CD4-positive, alpha-beta T cell treated with Interleukin-21 for 1 hour (primary cell): ENCODE measurements around the gene AGXT.
A peak's percentile ranks its signal among the peaks of the same experiment; 100 is the strongest.

Source experiments
- DNase-seq: peaks from one replicate; pipeline ENCODE4 v3.0.0-alpha.2; 2020

Gene AGXT

GRCh38 chr2:240868286-240869108 lies at the start of gene AGXT:
Gene AGXT, plus strand, starts transcription at chr2:240868824. Its CDS starts 42 bp downstream, at chr2:240868866.
- no peak for DNase-seq

- no peak for DNase-seq
Measured at GRCh38 chr2:240819126-240819857, 49.3 kb upstream of the AGXT start.

- no peak for DNase-seq
Measured at GRCh38 chr2:240819858-240820606, 48.6 kb upstream of the AGXT start, which contains the start of gene KIF1A. Gene KIF1A, minus strand, starts transcription at chr2:240820219. Its CDS starts 22,467 bp downstream, at chr2:240797752.

GRCh38 chr2:240820607-240821428 lies 47.8 kb upstream of the AGXT start:
- no peak for DNase-seq

- DNase-seq, result no peak
Measured at GRCh38 chr2:240821429-240821778, 47.2 kb upstream of the AGXT start.

GRCh38 chr2:240822280-240822847 lies 46.3 kb upstream of the AGXT start:
- no peak for DNase-seq

GRCh38 chr2:240823449-240824336 lies 44.9 kb upstream of the AGXT start:
- DNase-seq, result no peak

GRCh38 chr2:240825476-240825875 lies 43.1 kb upstream of the AGXT start:
- DNase-seq, result no peak

- DNase-seq, result no peak
Measured at GRCh38 chr2:240831594-240832204, 36.9 kb upstream of the AGXT start.

GRCh38 chr2:240832205-240832727 lies 36.4 kb upstream of the AGXT start:
- DNase-seq, result peak; percentile 99

- no peak for DNase-seq
Measured at GRCh38 chr2:240832921-240833494, 35.6 kb upstream of the AGXT start.

- no peak for DNase-seq
Measured at GRCh38 chr2:240833724-240834285, 34.8 kb upstream of the AGXT start.

GRCh38 chr2:240834377-240834975 lies 34.1 kb upstream of the AGXT start:
- no peak for DNase-seq

- no peak for DNase-seq
Measured at GRCh38 chr2:240835528-240835927, 33.1 kb upstream of the AGXT start.

GRCh38 chr2:240836781-240837467 lies 31.7 kb upstream of the AGXT start:
- no peak for DNase-seq

GRCh38 chr2:240837621-240838020 lies 31.0 kb upstream of the AGXT start:
- DNase-seq, result no peak

- no peak for DNase-seq
Measured at GRCh38 chr2:240839152-240840143, 29.2 kb upstream of the AGXT start.
